A549 (cell line): ENCODE results near the gene ABCA3.

Experiments
- NR3C1 ChIP-seq: fragments of >200 bp; sonication (Bioruptor Twin); formaldehyde crosslinking; IDR thresholded peaks from 3 replicates; pipeline ENCODE4 v1.6.1; 2017
- RAD21 ChIP-seq, 2 experiments: fragments of >200 bp in 1 of 2; sonication (Bioruptor Twin) in 1 of 2; formaldehyde crosslinking in 1 of 2; IDR thresholded peaks in 1 of 2; conservative IDR thresholded peaks in 1 of 2; 2 replicates in 1 of 2; 3 replicates in 1 of 2; pipeline ENCODE4 v1.6.1; 2012 to 2018; ENCODE audit warnings: inconsistent platforms in 1 of 2
- TF ChIP-seq, protein P1 (sequence below): fragments of >200 bp; sonication (Bioruptor Twin); formaldehyde crosslinking; IDR thresholded peaks from 3 replicates; pipeline ENCODE4 v1.5.1; 2016
- TF ChIP-seq, protein P2 (sequence below): IDR thresholded peaks from 2 replicates; pipeline ENCODE4 v1.6.1; 2012

DNA sequence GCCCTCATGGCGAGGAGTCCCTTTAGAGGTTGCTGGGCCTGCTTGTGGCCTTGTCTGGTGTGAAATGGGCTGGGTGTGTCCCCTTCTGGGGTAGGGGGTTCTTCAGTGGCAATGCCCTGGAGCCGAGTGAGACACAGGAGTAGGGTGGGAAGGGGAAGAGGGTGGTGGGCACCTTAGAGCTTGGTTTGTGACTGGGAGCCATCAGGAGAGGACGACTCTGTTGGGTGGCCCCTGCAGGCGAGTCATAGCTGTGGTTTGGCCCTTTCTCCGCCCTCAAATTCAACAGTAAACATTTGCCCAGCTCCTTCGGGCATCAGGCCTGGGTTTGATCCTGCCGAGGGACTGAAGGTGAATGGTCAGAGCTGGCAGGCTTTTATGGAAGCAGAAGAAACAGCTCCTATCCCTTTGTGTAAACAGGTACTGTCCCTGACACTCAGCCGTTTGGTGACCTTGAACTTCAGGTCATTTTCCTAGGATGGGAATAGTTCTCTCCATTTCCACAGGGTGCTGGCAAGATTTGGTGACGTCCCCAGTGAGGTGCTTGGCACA is 114.2 kb downstream of the ABCA3 start:
- TF ChIP-seq, protein P1, sequence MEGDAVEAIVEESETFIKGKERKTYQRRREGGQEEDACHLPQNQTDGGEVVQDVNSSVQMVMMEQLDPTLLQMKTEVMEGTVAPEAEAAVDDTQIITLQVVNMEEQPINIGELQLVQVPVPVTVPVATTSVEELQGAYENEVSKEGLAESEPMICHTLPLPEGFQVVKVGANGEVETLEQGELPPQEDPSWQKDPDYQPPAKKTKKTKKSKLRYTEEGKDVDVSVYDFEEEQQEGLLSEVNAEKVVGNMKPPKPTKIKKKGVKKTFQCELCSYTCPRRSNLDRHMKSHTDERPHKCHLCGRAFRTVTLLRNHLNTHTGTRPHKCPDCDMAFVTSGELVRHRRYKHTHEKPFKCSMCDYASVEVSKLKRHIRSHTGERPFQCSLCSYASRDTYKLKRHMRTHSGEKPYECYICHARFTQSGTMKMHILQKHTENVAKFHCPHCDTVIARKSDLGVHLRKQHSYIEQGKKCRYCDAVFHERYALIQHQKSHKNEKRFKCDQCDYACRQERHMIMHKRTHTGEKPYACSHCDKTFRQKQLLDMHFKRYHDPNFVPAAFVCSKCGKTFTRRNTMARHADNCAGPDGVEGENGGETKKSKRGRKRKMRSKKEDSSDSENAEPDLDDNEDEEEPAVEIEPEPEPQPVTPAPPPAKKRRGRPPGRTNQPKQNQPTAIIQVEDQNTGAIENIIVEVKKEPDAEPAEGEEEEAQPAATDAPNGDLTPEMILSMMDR, result no peak
- TF ChIP-seq NR3C1 (no peak), RAD21 (conservative IDR thresholded peaks at IDR 0.05 in 1 of 2, IDR thresholded peaks at IDR 0.05 in 1 of 2) (no peak)
- TF ChIP-seq, protein P2, sequence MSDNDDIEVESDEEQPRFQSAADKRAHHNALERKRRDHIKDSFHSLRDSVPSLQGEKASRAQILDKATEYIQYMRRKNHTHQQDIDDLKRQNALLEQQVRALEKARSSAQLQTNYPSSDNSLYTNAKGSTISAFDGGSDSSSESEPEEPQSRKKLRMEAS, result no peak
